ENCODE measurements around the gene MAGI2.
"Not testable (repeated sequence)": the region's sequence is repeated elsewhere in the genome, so short reads cannot be mapped to it uniquely, and the experiment has no call there.

MAGI2 gene

GRCh38 chr7:78260826-78261225 is 1192.6 kb downstream of the MAGI2 start:
- no peak for DNase-seq

GRCh38 chr7:78254726-78255055 is 1198.8 kb downstream of the MAGI2 start:
- peak; percentile 14 to 75 for DNase-seq

- no peak for DNase-seq
These were observed 1199.4 kb downstream of the MAGI2 start for GRCh38 chr7:78253850-78254725.

- no peak for DNase-seq
These were observed 1204.6 kb downstream of the MAGI2 start for GRCh38 chr7:78248867-78249266.

GRCh38 chr7:78247910-78248689 is 1205.4 kb downstream of the MAGI2 start:
- DNase-seq = no peak

- DNase-seq = not testable (repeated sequence)
These were observed 1213.3 kb downstream of the MAGI2 start for GRCh38 chr7:78240179-78240578.

- no peak for DNase-seq
These were observed 1218.8 kb downstream of the MAGI2 start for GRCh38 chr7:78234634-78235033.

- no peak for DNase-seq
These were observed 1220.7 kb downstream of the MAGI2 start for GRCh38 chr7:78232806-78233205.

- DNase-seq = peak; percentile 34 to 68
These were observed 1227.3 kb downstream of the MAGI2 start for GRCh38 chr7:78226059-78226719.

GRCh38 chr7:78225534-78225933 is 1227.9 kb downstream of the MAGI2 start:
- DNase-seq = no peak

- DNase-seq = no peak
These were observed 1228.5 kb downstream of the MAGI2 start for GRCh38 chr7:78224923-78225322.

GRCh38 chr7:78223598-78223997 is 1229.9 kb downstream of the MAGI2 start:
- no peak for DNase-seq

- peak in 1 of 2 experiments; percentile 18 for DNase-seq
These were observed 1231.3 kb downstream of the MAGI2 start for GRCh38 chr7:78222001-78222751.

GRCh38 chr7:78220754-78221153 is 1232.7 kb downstream of the MAGI2 start:
- peak in 1 of 2 experiments; percentile 25 for DNase-seq

GRCh38 chr7:78218876-78219275 is 1234.6 kb downstream of the MAGI2 start:
- no peak for DNase-seq

- DNase-seq = no peak
These were observed 1235.4 kb downstream of the MAGI2 start for GRCh38 chr7:78218051-78218450.

GRCh38 chr7:78215199-78215598 is 1238.3 kb downstream of the MAGI2 start:
- DNase-seq = peak in 1 of 2 experiments; percentile 2

- DNase-seq = no peak
These were observed 1240.1 kb downstream of the MAGI2 start for GRCh38 chr7:78213402-78213801.

GRCh38 chr7:78212476-78213060 is 1240.9 kb downstream of the MAGI2 start:
- DNase-seq = no peak

- DNase-seq = no peak
These were observed 1246.2 kb downstream of the MAGI2 start for GRCh38 chr7:78207269-78207668.

GRCh38 chr7:78206769-78207168 is 1246.7 kb downstream of the MAGI2 start:
- no peak for DNase-seq

- no peak for DNase-seq
These were observed 1250.3 kb downstream of the MAGI2 start for GRCh38 chr7:78203042-78203720.

All from NCI-H524 (cell line).